Activated CD4-positive, alpha-beta memory T cell treated with anti-CD3 and anti-CD28 coated beads for 36 hours (primary cell): ENCODE results near the gene PTCD1. TPM values are rescaled to one million over a fixed set of nuclear protein-coding genes. Genes with fewer than 3 reads are reported as not detected.

Experiments
- CTCF ChIA-PET: fragments of 350-600 bp; sonication (Branson Sonifier 250); formaldehyde crosslinking; loops from one replicate; lab custom pipeline; 2021; ENCODE audit warnings: antibody characterized with exemption, inconsistent platforms; lab: Charles Lee
- POLR2A ChIA-PET: fragments of 350-600 bp; sonication (Branson Sonifier 250); formaldehyde crosslinking; loops from one replicate; lab custom pipeline; 2021; ENCODE audit warnings: antibody characterized with exemption; lab: Charles Lee
- DNase-seq: peaks from one replicate; pipeline ENCODE4 v3.0.0-alpha.2; 2020
- H3K27ac Mint-ChIP-seq: one replicate; pipeline ENCODE4 v1.8.0; 2021; ENCODE audit warnings: mixed read lengths
- H3K27me3 Mint-ChIP-seq: one replicate; pipeline ENCODE4 v1.8.0; 2021; ENCODE audit warnings: mixed read lengths
- H3K36me3 Mint-ChIP-seq: one replicate; pipeline ENCODE4 v1.8.0; 2021; ENCODE audit warnings: mixed read lengths
- H3K4me1 Mint-ChIP-seq: one replicate; pipeline ENCODE4 v1.8.0; 2021; ENCODE audit warnings: low read depth, mixed read lengths
- H3K4me3 Mint-ChIP-seq: one replicate; pipeline ENCODE4 v1.8.0; 2021; ENCODE audit warnings: mild to moderate bottlenecking, mixed read lengths
- H3K9me3 Mint-ChIP-seq: one replicate; pipeline ENCODE4 v1.8.0; 2021; ENCODE audit warnings: mixed read lengths
- intact Hi-C: fragments of 100-400 bp; cut with micrococcal nuclease; formaldehyde crosslinking; loops from one replicate; pipeline ENCODE4 v1.15.1; 2023
- total RNA-seq, 2 experiments: library from RNA; stranded (reverse); gene quantifications; one replicate each; pipeline ENCODE4 v1.2.3, GENCODE V29; 2021

PTCD1 gene
- total RNA-seq, 2 experiments from 2014 or later: 7.4 TPM

- ChIA-PET POLR2A (no interaction called here), CTCF (no interaction called here)
- Mint-ChIP-seq H3K4me3 (no peak overlapping the region), H3K27ac (no peak overlapping the region), H3K4me1 (peaks cover 45% of the 10 kb centered on the region), H3K36me3 (peaks cover 38% of the 10 kb centered on the region), H3K9me3 (no peaks in the 10 kb centered on the region), H3K27me3 (no peaks in the 10 kb centered on the region)
- no peak for DNase-seq
- intact Hi-C loops: no loop called here
Observed at GRCh38 chr7:99461221-99461620, 22.6 kb upstream of the PTCD1 start.

- ChIA-PET CTCF (interaction anchor here (0.6 kb wide), 1 partner anchor 426 kb away, joined by 3 read pairs; no protein-coding TSS in a partner anchor), POLR2A (no interaction called here)
- DNase-seq: no peak
- Mint-ChIP-seq H3K4me1 (peaks cover 43% of the 10 kb centered on the region), H3K4me3 (no peak overlapping the region), H3K27ac (no peak overlapping the region), H3K27me3 (no peaks in the 10 kb centered on the region), H3K9me3 (no peaks in the 10 kb centered on the region), H3K36me3 (peaks cover 38% of the 10 kb centered on the region)
- intact Hi-C loops: no loop called here
Observed at GRCh38 chr7:99460651-99461050, 22.1 kb upstream of the PTCD1 start.

DNA sequence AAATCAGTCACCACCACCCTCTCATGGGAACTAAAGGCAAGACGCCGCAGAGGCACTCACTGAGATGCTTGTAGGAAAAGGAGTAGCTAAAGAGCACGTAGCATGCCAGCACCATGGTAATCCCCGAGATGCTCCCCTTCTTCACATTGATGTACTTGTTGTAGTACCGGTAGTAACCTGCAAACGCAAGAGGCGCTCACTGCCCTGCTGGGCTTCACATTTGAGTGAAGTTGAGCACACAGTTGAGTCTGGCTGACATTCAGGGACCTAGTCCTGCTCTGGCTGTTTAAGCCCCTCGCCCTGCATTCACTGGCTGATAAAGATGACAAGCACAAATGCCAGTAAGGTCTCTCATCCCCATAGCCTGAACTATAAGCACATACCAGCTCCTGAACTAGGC, 20.5 kb upstream of the PTCD1 start:
- peaks cover 31% of the 10 kb centered on the region for H3K4me1 Mint-ChIP-seq
- peak; percentile 47 for DNase-seq
- intact Hi-C loops: no loop called here
- H3K36me3 Mint-ChIP-seq: peaks cover 37% of the 10 kb centered on the region
- H3K27ac Mint-ChIP-seq: no peak overlapping the region
- H3K9me3 Mint-ChIP-seq: no peaks in the 10 kb centered on the region
- H3K4me3 Mint-ChIP-seq: no peak overlapping the region
- ChIA-PET CTCF (interaction anchor here (0.6 kb wide), 2 partner anchors 223 to 445 kb away, joined by 3 read pairs; no protein-coding TSS in a partner anchor), POLR2A (interaction anchor here (1.6 kb wide), 1 partner anchor 9 kb away, joined by 4 read pairs; no protein-coding TSS in a partner anchor)
- no peaks in the 10 kb centered on the region for H3K27me3 Mint-ChIP-seq

GRCh38 chr7:99457650-99458493, 19.3 kb upstream of the PTCD1 start:
- no peaks in the 10 kb centered on the region for H3K27me3 Mint-ChIP-seq
- intact Hi-C loops: no loop called here
- H3K27ac Mint-ChIP-seq: no peak overlapping the region
- CTCF ChIA-PET: no interaction called here
- DNase-seq: no peak
- no peaks in the 10 kb centered on the region for H3K9me3 Mint-ChIP-seq
- H3K36me3 Mint-ChIP-seq: peaks cover 34% of the 10 kb centered on the region
- POLR2A ChIA-PET: no interaction called here
- no peak overlapping the region for H3K4me3 Mint-ChIP-seq
- peaks cover 24% of the 10 kb centered on the region for H3K4me1 Mint-ChIP-seq

- ChIA-PET CTCF (no interaction called here), POLR2A (no interaction called here)
- peaks cover 31% of the 10 kb centered on the region for H3K36me3 Mint-ChIP-seq
- no peak for DNase-seq
- no peak overlapping the region for H3K4me3 Mint-ChIP-seq
- intact Hi-C loops: no loop called here
- no peaks in the 10 kb centered on the region for H3K9me3 Mint-ChIP-seq
- H3K27ac Mint-ChIP-seq: no peak overlapping the region
- no peaks in the 10 kb centered on the region for H3K27me3 Mint-ChIP-seq
- H3K4me1 Mint-ChIP-seq: peaks cover 21% of the 10 kb centered on the region
Observed at GRCh38 chr7:99457050-99457649, 18.6 kb upstream of the PTCD1 start.

GRCh38 chr7:99456288-99456687, 17.7 kb upstream of the PTCD1 start:
- H3K36me3 Mint-ChIP-seq: peaks cover 29% of the 10 kb centered on the region
- CTCF ChIA-PET: no interaction called here
- intact Hi-C loops: no loop called here
- POLR2A ChIA-PET: interaction anchor here (1.6 kb wide), 1 partner anchor 9 kb away, joined by 5 read pairs; no protein-coding TSS in a partner anchor
- no peak overlapping the region for H3K4me3 Mint-ChIP-seq
- no peak for DNase-seq
- no peak overlapping the region for H3K27ac Mint-ChIP-seq
- no peaks in the 10 kb centered on the region for H3K27me3 Mint-ChIP-seq
- peaks cover 20% of the 10 kb centered on the region for H3K4me1 Mint-ChIP-seq
- no peaks in the 10 kb centered on the region for H3K9me3 Mint-ChIP-seq

DNA sequence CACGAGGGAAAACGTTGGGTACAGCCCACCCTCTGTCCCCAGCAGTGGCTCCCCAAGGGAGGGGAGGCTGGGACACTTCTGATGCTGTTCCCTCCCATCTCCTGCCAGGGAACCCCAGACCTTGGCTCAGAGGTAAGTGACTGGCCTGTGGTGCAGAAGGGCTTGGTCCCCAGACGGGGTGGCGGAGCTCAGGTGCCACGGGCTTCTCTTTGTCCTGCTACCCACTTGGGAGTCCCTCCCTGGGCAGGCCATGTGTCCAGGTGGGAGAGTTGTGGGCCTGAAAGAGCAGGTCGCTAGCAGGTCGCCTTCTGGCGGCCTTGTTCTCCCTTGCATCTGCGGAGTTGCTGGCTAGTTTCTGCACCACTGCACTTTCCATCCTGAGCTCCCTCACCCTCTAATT, 17.3 kb upstream of the PTCD1 start:
- intact Hi-C loops: no loop called here
- H3K9me3 Mint-ChIP-seq: no peaks in the 10 kb centered on the region
- no peak for DNase-seq
- no peak overlapping the region for H3K27ac Mint-ChIP-seq
- POLR2A ChIA-PET: interaction anchor here (1.6 kb wide), 1 partner anchor 9 kb away, joined by 5 read pairs; no protein-coding TSS in a partner anchor
- peaks cover 32% of the 10 kb centered on the region for H3K36me3 Mint-ChIP-seq
- H3K4me3 Mint-ChIP-seq: no peak overlapping the region
- no peaks in the 10 kb centered on the region for H3K27me3 Mint-ChIP-seq
- H3K4me1 Mint-ChIP-seq: peaks cover 17% of the 10 kb centered on the region
- CTCF ChIA-PET: no interaction called here

GRCh38 chr7:99453105-99453504, 14.5 kb upstream of the PTCD1 start:
- Mint-ChIP-seq H3K27ac (no peak overlapping the region), H3K27me3 (no peaks in the 10 kb centered on the region), H3K4me3 (no peak overlapping the region), H3K9me3 (no peaks in the 10 kb centered on the region), H3K4me1 (no peaks in the 10 kb centered on the region), H3K36me3 (peaks cover 28% of the 10 kb centered on the region)
- DNase-seq: no peak
- intact Hi-C loops: no loop called here
- CTCF ChIA-PET: no interaction called here
- POLR2A ChIA-PET: no interaction called here

- POLR2A ChIA-PET: no interaction called here
- CTCF ChIA-PET: no interaction called here
- H3K27ac Mint-ChIP-seq: no peak overlapping the region
- DNase-seq: no peak
- H3K36me3 Mint-ChIP-seq: peaks cover 29% of the 10 kb centered on the region
- H3K4me3 Mint-ChIP-seq: no peak overlapping the region
- H3K27me3 Mint-ChIP-seq: no peaks in the 10 kb centered on the region
- H3K4me1 Mint-ChIP-seq: no peaks in the 10 kb centered on the region
- intact Hi-C loops: no loop called here
- no peaks in the 10 kb centered on the region for H3K9me3 Mint-ChIP-seq
Observed at GRCh38 chr7:99452541-99452940, 13.9 kb upstream of the PTCD1 start.

DNA sequence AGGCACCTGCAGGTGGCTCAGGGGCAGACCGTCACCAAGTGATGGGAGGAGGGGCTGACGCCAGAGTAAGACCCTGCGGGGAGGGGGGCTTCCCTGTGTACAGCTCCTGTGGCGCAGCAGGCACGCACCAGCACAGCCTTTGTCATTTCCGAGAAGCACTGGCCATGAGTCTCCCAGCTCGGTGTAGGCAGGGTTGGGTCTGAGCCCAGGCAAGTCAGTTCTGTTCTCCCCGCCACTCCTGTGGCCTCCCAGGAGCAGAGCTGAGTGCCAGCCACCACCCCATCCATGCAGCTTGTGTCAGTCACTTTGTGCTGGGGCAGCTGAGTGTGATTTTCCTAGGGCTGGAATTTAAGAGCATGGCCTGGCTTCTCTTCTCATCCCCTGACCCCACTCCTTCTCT, 13.3 kb upstream of the PTCD1 start:
- Mint-ChIP-seq H3K27ac (no peak overlapping the region), H3K9me3 (no peaks in the 10 kb centered on the region), H3K27me3 (no peaks in the 10 kb centered on the region), H3K4me1 (no peaks in the 10 kb centered on the region), H3K4me3 (no peak overlapping the region), H3K36me3 (peaks cover 29% of the 10 kb centered on the region)
- CTCF ChIA-PET: interaction anchor here (0.5 kb wide), 1 partner anchor 1481 kb away, joined by 4 read pairs; no protein-coding TSS in a partner anchor
- intact Hi-C loops: no loop called here
- no peak for DNase-seq
- POLR2A ChIA-PET: no interaction called here

GRCh38 chr7:99449326-99449725, 10.7 kb upstream of the PTCD1 start:
- no peak overlapping the region for H3K27ac Mint-ChIP-seq
- H3K9me3 Mint-ChIP-seq: no peaks in the 10 kb centered on the region
- no peaks in the 10 kb centered on the region for H3K4me1 Mint-ChIP-seq
- intact Hi-C loops: no loop called here
- no peaks in the 10 kb centered on the region for H3K27me3 Mint-ChIP-seq
- CTCF ChIA-PET: interaction anchor here (0.7 to 1.1 kb wide), 2 partner anchors 15 to 33 kb away, joined by 3 read pairs; no protein-coding TSS in a partner anchor
- peaks cover 39% of the 10 kb centered on the region for H3K36me3 Mint-ChIP-seq
- POLR2A ChIA-PET: interaction anchor here (0.6 to 1.5 kb wide), 3 partner anchors 10 to 428 kb away, joined by 3 to 4 read pairs (median 4); no protein-coding TSS in a partner anchor
- H3K4me3 Mint-ChIP-seq: no peak overlapping the region
- no peak for DNase-seq

DNA sequence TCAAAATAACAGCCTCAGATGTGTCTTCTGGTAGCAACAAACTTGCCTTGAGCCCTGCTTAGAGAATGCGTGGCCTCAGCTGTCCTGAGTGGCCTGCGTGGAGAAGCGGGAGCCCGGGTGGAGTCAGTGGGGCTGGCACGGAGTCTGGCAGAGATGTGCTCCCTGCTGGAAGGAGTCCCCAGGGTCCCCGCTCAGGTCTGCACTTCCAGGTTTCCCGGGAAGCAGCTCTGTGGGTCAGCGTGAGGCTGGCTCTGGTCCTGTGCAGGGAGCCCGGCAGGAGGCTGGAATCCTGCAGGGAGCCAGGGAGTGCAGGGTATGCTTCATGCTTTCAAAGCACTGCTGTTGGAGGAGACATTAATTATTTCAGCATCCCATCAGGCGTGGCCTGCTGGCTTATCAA, 10.3 kb upstream of the PTCD1 start:
- no peak overlapping the region for H3K27ac Mint-ChIP-seq
- ChIA-PET CTCF (interaction anchor here (1.1 kb wide), 1 partner anchor 33 kb away, joined by 3 read pairs; no protein-coding TSS in a partner anchor), POLR2A (interaction anchor here (0.6 kb wide), 2 partner anchors 40 to 429 kb away, joined by 3 to 4 read pairs; no protein-coding TSS in a partner anchor)
- H3K27me3 Mint-ChIP-seq: no peaks in the 10 kb centered on the region
- no peak overlapping the region for H3K4me3 Mint-ChIP-seq
- DNase-seq: no peak
- no peaks in the 10 kb centered on the region for H3K4me1 Mint-ChIP-seq
- H3K36me3 Mint-ChIP-seq: peaks cover 37% of the 10 kb centered on the region
- intact Hi-C loops: no loop called here
- H3K9me3 Mint-ChIP-seq: no peaks in the 10 kb centered on the region
